Uterus (tissue), 2 donors: ENCODE results near the gene DACT2.

Experiments used
- CTCF ChIP-seq, 4 experiments: fragments of 200-600 bp in 2 of 4; fragments of 450-650 bp in 2 of 4; sonication (generic) in 2 of 4; IDR thresholded peaks; one replicate each; pipeline ENCODE4 v1.5.1; 2016 to 2019; ENCODE audit warnings: antibody characterized with exemption in 4 of 4, mild to moderate bottlenecking in 2 of 4, moderate library complexity in 1 of 4
- POLR2A ChIP-seq, 2 donors: fragments of 450-650 bp; IDR thresholded peaks; one replicate each; pipeline ENCODE4 v1.6.1; 2016; ENCODE audit warnings: antibody characterized with exemption in 2 of 2, mild to moderate bottlenecking in 1 of 2, moderate library complexity in 1 of 2

- TF ChIP-seq CTCF (IDR thresholded peaks at IDR 0.05) (no peak), POLR2A (IDR thresholded peaks at IDR 0.05) (no peak)
Observed at GRCh38 chr6:168342636-168343035, 23.1 kb upstream of the DACT2 start.
